ENCODE results near the gene RHBDD2. TPM values are rescaled to one million over a fixed set of nuclear protein-coding genes. Genes with fewer than 3 reads are reported as not detected.
A peak's percentile ranks its signal among the peaks of the same experiment; 100 is the strongest.

RHBDD2 gene
- total and polyA plus RNA-seq, 9 of the 15 experiments (the other 6 are each of a cell fraction or from before 2014, with no cell fraction given), result 3.3 to 36.7 (median 17.9) TPM

- TF ChIP-seq MLLT1 (IDR thresholded peaks at IDR 0.05) (peak in 1 of 2 experiments; percentile 82; a peak in 2 of 4 replicates), ZFX (CRISPR knock-in tag; IDR thresholded peaks at IDR 0.05) (no peak), ATF1 (CRISPR knock-in tag; IDR thresholded peaks at IDR 0.05) (no peak), ATF1 (tag; IDR thresholded peaks at IDR 0.05) (peak; percentile 66), ZNF445 (CRISPR knock-in tag; IDR thresholded peaks at IDR 0.05; ENCODE audit: low read depth) (no peak), KLF13 (tag; IDR thresholded peaks at IDR 0.05; ENCODE audit: borderline replicate concordance, low read depth) (no peak), TAF1 (IDR thresholded peaks at IDR 0.05; ENCODE audit: control insufficient read depth, extremely low read depth, insufficient read depth, low read length, severe bottlenecking) (no peak), PHTF2 (CRISPR knock-in tag; IDR thresholded peaks at IDR 0.05) (no peak), RFX1 (IDR thresholded peaks at IDR 0.05) (no peak), SMARCC2 (IDR thresholded peaks at IDR 0.05; ENCODE audit: low read depth) (no peak), TEAD1 (CRISPR knock-in tag; IDR thresholded peaks at IDR 0.05) (peak in 1 of 2 experiments; percentile 57; a peak in 1 of 4 replicates), ZNF217 (CRISPR knock-in tag; IDR thresholded peaks at IDR 0.05) (no peak), ETS1 (conservative IDR thresholded peaks at IDR 0.05; ENCODE audit: control insufficient read depth, low read depth, low read length) (no peak), BCL6 (CRISPR knock-in tag; IDR thresholded peaks at IDR 0.05) (no peak), ZBTB2 (IDR thresholded peaks at IDR 0.05) (peak; percentile 86; the same call in 1 of the 2 replicates), SMAD2 (IDR thresholded peaks at IDR 0.05; ENCODE audit: low read depth, low read length) (no peak), ZNF277 (CRISPR knock-in tag; IDR thresholded peaks at IDR 0.05; ENCODE audit: borderline replicate concordance) (no peak), KHSRP (IDR thresholded peaks at IDR 0.05) (no peak), MBD2 (IDR thresholded peaks at IDR 0.05; ENCODE audit: borderline replicate concordance, low read depth) (no peak), CCNT2 (IDR thresholded peaks at IDR 0.05; ENCODE audit: borderline replicate concordance, extremely low read depth, insufficient read length, low read depth, low read length) (no peak), BRF1 (IDR thresholded peaks at IDR 0.05; ENCODE audit: borderline replicate concordance, extremely low read depth, insufficient read length) (no peak)
Observed at GRCh38 chr7:75866489-75867389, 12.1 kb upstream of the RHBDD2 start (continued).

Measured in K562 (cell line).